ENCODE data around the gene NRP2.
A peak's percentile ranks its signal among the peaks of the same experiment; 100 is the strongest.

The NRP2 gene

DNA sequence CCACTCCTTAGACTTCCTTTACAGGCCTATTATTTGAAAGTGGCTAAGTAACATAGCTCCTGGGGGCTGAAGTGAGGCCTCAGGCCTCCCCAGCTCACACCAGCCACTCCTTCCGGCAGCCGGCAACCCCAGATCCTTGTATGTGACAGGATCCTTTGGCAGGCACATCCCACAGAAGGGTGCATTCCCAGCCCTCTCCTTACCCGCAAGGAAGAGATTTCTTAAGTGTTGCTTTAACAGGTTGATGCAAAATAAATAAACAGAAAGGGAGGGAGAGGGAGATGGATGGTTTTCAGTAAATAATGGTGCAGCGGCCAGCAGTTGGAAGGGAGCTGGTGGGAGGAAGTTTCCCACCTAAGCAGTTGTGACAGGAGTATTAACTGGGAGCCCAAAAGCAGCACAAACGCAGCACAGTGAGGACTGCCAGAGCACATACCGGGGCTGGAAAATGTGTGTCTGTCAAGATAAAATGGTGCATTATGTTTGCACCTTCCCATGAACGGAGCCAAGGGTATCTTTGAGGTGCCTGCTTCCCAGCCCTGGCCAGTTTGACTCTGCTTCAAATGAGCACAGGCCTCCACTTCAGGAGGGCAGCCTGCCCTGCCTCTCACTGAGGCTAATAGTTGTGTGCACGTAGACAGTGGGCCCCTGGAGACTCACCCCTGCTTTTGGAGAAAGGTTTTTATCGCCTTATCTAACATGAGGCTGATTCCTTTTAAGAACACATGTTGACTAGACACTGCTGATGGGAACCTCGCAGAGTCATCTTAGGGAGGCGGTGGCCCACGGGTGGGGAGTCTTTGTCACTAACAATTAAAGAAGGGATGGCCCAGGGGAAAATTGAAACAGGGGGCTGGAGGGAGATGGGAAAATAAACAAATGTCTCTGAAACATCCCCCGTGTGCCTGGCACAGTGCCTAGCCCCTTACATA lies 32.8 kb downstream of the NRP2 start:
- DNase-seq (ENCODE audit: insufficient read length) (no peak), FAIRE-seq (no peak)
- TF ChIP-seq TAF1 (IDR thresholded peaks at IDR 0.05; ENCODE audit: borderline replicate concordance, low read depth, low read length) (no peak), POLR2A (IDR thresholded peaks at IDR 0.05; ENCODE audit: low read depth, low read length) (no peak), POLR2AphosphoS5 (IDR thresholded peaks at IDR 0.05; ENCODE audit: low read depth, low read length) (no peak)

GRCh38 chr2:205715831-205716525 lies 33.7 kb downstream of the NRP2 start:
- DNase-seq (ENCODE audit: insufficient read length) (no peak), FAIRE-seq (no peak)
- TF ChIP-seq TAF1 (IDR thresholded peaks at IDR 0.05; ENCODE audit: borderline replicate concordance, low read depth, low read length) (no peak), POLR2AphosphoS5 (IDR thresholded peaks at IDR 0.05; ENCODE audit: low read depth, low read length) (no peak), POLR2A (IDR thresholded peaks at IDR 0.05; ENCODE audit: low read depth, low read length) (no peak)

DNA sequence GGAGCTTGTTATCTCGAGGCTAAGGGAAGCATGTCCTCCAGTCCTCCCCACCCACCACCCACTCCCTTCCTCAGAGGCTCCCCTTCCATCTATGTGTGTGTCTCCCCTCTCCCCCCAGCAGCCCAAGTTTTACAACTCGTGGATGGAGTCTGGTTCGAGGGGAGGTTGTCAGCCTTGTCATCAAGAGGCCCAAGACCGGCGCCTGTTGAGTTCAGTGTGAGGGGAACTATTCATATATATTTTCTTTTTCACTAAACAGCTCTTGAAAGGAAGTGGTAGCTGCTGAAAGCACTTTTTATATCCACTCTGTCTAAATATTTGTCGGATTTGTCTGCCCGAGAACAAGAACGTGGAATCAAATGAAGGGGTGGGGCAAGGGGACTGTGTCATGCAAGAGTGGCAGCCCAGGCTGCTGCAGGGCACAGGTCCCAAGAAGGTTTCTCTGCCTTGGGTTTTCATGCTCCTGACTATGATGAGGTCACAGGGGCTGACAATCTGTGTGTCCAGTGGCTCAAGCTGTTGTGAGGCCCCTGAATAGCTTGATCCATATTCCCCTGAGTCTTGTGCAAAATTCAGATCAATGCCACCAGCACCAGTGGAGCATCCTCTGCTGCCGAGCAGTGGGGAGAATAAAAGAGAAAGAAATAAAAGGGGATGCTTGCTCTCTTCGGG lies 35.0 kb downstream of the NRP2 start:
- DNase-seq (ENCODE audit: insufficient read length) (no peak), FAIRE-seq (no peak)
- TF ChIP-seq POLR2AphosphoS5 (IDR thresholded peaks at IDR 0.05; ENCODE audit: low read depth, low read length), result no peak
- no peak for TF ChIP-seq POLR2A (IDR thresholded peaks at IDR 0.05; ENCODE audit: low read depth, low read length)
- TF ChIP-seq TAF1 (IDR thresholded peaks at IDR 0.05; ENCODE audit: borderline replicate concordance, low read depth, low read length), result no peak

GRCh38 chr2:205717999-205718398 lies 35.7 kb downstream of the NRP2 start:
- FAIRE-seq (no peak), DNase-seq (ENCODE audit: insufficient read length) (no peak)
- TF ChIP-seq TAF1 (IDR thresholded peaks at IDR 0.05; ENCODE audit: borderline replicate concordance, low read depth, low read length) (no peak), POLR2AphosphoS5 (IDR thresholded peaks at IDR 0.05; ENCODE audit: low read depth, low read length) (no peak), POLR2A (IDR thresholded peaks at IDR 0.05; ENCODE audit: low read depth, low read length) (no peak)

DNA sequence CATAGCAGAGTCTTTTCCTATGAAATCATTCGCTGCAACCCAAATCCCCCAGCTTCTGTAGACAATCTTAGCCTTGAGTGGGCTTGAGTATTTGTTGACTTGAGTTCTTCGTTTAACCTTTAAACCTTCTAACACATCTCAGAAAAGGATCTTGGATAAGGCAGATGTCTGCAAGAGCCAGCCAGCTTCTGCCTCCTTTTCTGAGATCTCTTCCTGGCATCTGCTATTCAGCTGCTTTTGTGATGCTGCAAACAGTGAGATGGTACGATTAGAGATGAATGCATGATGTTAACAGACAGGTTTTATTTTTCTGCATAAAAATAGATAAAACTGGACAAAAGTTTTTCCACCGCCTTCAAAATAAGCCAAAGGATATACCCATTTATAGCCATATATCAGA lies 37.5 kb downstream of the NRP2 start:
- TF ChIP-seq POLR2AphosphoS5 (IDR thresholded peaks at IDR 0.05; ENCODE audit: low read depth, low read length) (no peak), TAF1 (IDR thresholded peaks at IDR 0.05; ENCODE audit: borderline replicate concordance, low read depth, low read length) (no peak), POLR2A (IDR thresholded peaks at IDR 0.05; ENCODE audit: low read depth, low read length) (no peak)
- no peak for FAIRE-seq
- DNase-seq (ENCODE audit: insufficient read length), result no peak

DNA sequence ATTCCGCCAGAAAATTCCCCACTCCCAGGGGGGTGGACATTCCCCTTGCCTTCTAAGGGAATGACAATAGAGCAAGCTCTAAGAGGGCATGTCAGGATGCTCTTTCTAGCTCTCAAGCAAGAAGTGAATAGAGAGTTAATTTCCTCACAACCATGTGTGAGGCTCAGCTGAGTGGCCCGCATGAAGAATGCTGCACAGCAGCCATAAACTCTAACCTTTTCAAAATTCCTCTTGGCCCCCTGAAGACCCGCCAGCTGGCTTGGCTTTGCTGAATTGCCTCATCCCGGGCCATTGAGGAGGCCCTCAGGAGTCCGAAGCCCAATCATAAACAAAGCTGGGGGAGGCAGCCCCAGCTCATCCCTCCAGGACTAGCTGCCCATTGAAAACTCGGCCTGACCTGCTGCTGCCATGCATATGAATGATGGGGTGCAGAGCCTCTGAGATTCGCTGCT lies 38.2 kb downstream of the NRP2 start:
- FAIRE-seq, result no peak
- DNase-seq (ENCODE audit: insufficient read length), result no peak
- TF ChIP-seq POLR2A (IDR thresholded peaks at IDR 0.05; ENCODE audit: low read depth, low read length) (no peak), TAF1 (IDR thresholded peaks at IDR 0.05; ENCODE audit: borderline replicate concordance, low read depth, low read length) (no peak), POLR2AphosphoS5 (IDR thresholded peaks at IDR 0.05; ENCODE audit: low read depth, low read length) (no peak)

DNA sequence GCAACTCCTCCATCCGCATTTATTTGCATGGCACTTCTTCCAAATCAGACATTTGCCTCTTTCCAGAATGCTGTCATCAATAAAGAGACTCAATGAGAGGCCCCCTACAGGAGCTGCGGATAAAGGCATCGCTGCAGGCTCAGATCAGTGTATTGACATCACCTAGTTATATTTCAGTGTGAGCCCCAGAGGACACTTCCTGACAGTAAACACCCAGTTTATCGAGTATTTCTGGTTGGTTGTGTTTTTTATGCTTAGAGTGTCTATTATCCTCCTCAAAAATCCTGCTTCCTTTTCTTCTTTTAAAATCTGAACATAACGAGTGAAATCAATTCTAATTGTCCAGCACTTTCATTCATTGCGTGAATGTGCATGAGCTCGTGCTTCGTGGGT lies 38.8 kb downstream of the NRP2 start:
- TF ChIP-seq POLR2AphosphoS5 (IDR thresholded peaks at IDR 0.05; ENCODE audit: low read depth, low read length), result no peak
- no peak for TF ChIP-seq TAF1 (IDR thresholded peaks at IDR 0.05; ENCODE audit: borderline replicate concordance, low read depth, low read length)
- DNase-seq (ENCODE audit: insufficient read length) (no peak), FAIRE-seq (no peak)

GRCh38 chr2:205722283-205722918 lies 40.1 kb downstream of the NRP2 start:
- DNase-seq (ENCODE audit: insufficient read length), result no peak
- FAIRE-seq, result peak; percentile 27
- no peak for TF ChIP-seq TAF1 (IDR thresholded peaks at IDR 0.05; ENCODE audit: borderline replicate concordance, low read depth, low read length)
- TF ChIP-seq POLR2A (IDR thresholded peaks at IDR 0.05; ENCODE audit: low read depth, low read length), result no peak
- TF ChIP-seq POLR2AphosphoS5 (IDR thresholded peaks at IDR 0.05; ENCODE audit: low read depth, low read length), result no peak

- FAIRE-seq (no peak), DNase-seq (ENCODE audit: insufficient read length) (no peak)
- TF ChIP-seq POLR2A (IDR thresholded peaks at IDR 0.05; ENCODE audit: low read depth, low read length) (no peak), TAF1 (IDR thresholded peaks at IDR 0.05; ENCODE audit: borderline replicate concordance, low read depth, low read length) (no peak), POLR2AphosphoS5 (IDR thresholded peaks at IDR 0.05; ENCODE audit: low read depth, low read length) (no peak)
Observed at GRCh38 chr2:205723179-205723578, 40.9 kb downstream of the NRP2 start.

DNA sequence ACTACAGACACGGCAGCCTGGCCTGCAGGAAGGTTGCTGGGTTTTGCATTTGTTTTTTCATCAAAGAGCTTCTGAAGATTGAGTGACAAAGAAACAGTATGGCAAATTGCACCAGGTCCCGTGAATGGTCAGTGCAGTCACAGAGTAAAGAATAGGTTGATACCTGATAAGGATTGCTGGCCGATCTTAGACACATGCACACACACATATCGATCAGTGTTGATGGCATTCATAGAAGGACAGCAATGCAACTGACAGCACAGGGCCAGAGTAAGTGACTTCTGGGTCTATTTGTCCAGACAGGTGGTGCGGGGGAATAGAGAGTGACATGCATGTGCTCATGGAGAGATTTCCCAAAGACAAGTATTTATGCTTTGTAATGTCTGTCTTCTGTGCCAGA lies 42.8 kb downstream of the NRP2 start:
- FAIRE-seq (no peak), DNase-seq (ENCODE audit: insufficient read length) (no peak)
- TF ChIP-seq POLR2AphosphoS5 (IDR thresholded peaks at IDR 0.05; ENCODE audit: low read depth, low read length), result no peak
- TF ChIP-seq POLR2A (IDR thresholded peaks at IDR 0.05; ENCODE audit: low read depth, low read length), result no peak
- no peak for TF ChIP-seq TAF1 (IDR thresholded peaks at IDR 0.05; ENCODE audit: borderline replicate concordance, low read depth, low read length)

- DNase-seq (ENCODE audit: insufficient read length) (no peak), FAIRE-seq (no peak)
- no peak for TF ChIP-seq POLR2A (IDR thresholded peaks at IDR 0.05; ENCODE audit: low read depth, low read length)
- TF ChIP-seq POLR2AphosphoS5 (IDR thresholded peaks at IDR 0.05; ENCODE audit: low read depth, low read length), result no peak
- no peak for TF ChIP-seq TAF1 (IDR thresholded peaks at IDR 0.05; ENCODE audit: borderline replicate concordance, low read depth, low read length)
Observed at GRCh38 chr2:205726506-205726905, 44.2 kb downstream of the NRP2 start.
